CD4-positive, CD25-positive, alpha-beta regulatory T cell (primary cell): Measurements from ENCODE around the gene MBLAC1. TPM values are rescaled to one million over a fixed set of nuclear protein-coding genes. Genes with fewer than 3 reads are reported as not detected.

Experiments used
- ATAC-seq, 2 donors: fragments of 150-1000 bp; cut with Tn5 transposase; one replicate each; pipeline ENCODE4 v1.10.0; 2021; ENCODE audit warnings: low read depth in 2 of 2, moderate number of reproducible peaks in 2 of 2, moderate library complexity in 1 of 2
- DNase-seq, 3 donors: peaks; one replicate each; pipeline versions ENCODE4 v3.0.0 to v3.0.0-alpha.2; 2012 to 2022; ENCODE audit warnings: mixed read lengths in 1 of 3
- H3K27ac ChIP-seq: one replicate; pipeline ENCODE4 v1.7.0; 2013; ENCODE audit warnings: mild to moderate bottlenecking, low read length; ENCODE audit not compliant: insufficient read depth, poor library complexity, severe bottlenecking
- H3K27me3 ChIP-seq: one replicate; pipeline ENCODE4 v1.7.0; 2013; ENCODE audit warnings: low read length; ENCODE audit not compliant: control insufficient read depth, insufficient read depth
- H3K36me3 ChIP-seq: one replicate; pipeline ENCODE4 v1.7.0; 2013; ENCODE audit warnings: mild to moderate bottlenecking, low read length, moderate library complexity; ENCODE audit not compliant: control insufficient read depth, insufficient read depth
- H3K4me1 ChIP-seq: 2 replicates; pipeline ENCODE4 v1.7.0; 2013; ENCODE audit warnings: mild to moderate bottlenecking, low read length; ENCODE audit not compliant: insufficient read depth, control insufficient read depth, poor library complexity, severe bottlenecking
- H3K4me3 ChIP-seq: one replicate; pipeline ENCODE4 v1.7.0; 2013; ENCODE audit warnings: low read depth, mild to moderate bottlenecking, low read length, moderate library complexity
- H3K9me3 ChIP-seq, 2 experiments: 1 replicate in 1 of 2; 2 replicates in 1 of 2; pipeline ENCODE4 v1.7.0; 2013; ENCODE audit warnings: low read length in 2 of 2, mild to moderate bottlenecking in 1 of 2, moderate library complexity in 1 of 2; ENCODE audit not compliant: control insufficient read depth in 2 of 2
- H3K27ac Mint-ChIP-seq, 3 donors: one replicate each; pipeline ENCODE4 v1.8.0; 2020 to 2022; ENCODE audit warnings: mild to moderate bottlenecking in 3 of 3, mixed read lengths in 3 of 3, moderate library complexity in 2 of 3
- H3K27me3 Mint-ChIP-seq: one replicate; pipeline ENCODE4 v1.8.0; 2022; ENCODE audit warnings: mild to moderate bottlenecking, mixed read lengths
- H3K36me3 Mint-ChIP-seq: one replicate; pipeline ENCODE4 v1.8.0; 2020; ENCODE audit warnings: mixed read lengths
- H3K4me1 Mint-ChIP-seq, 4 donors: one replicate each; pipeline ENCODE4 v1.8.0; 2020 to 2022; ENCODE audit warnings: mixed read lengths in 4 of 4, mild to moderate bottlenecking in 1 of 4
- H3K4me3 Mint-ChIP-seq, 4 donors: one replicate each; pipeline ENCODE4 v1.8.0; 2020 to 2022; ENCODE audit warnings: mild to moderate bottlenecking in 4 of 4, mixed read lengths in 4 of 4, moderate library complexity in 3 of 4
- H3K9me3 Mint-ChIP-seq, 7 donors: one replicate each; pipeline ENCODE4 v1.8.0; 2020 to 2022; ENCODE audit warnings: mixed read lengths in 7 of 7, mild to moderate bottlenecking in 3 of 7, moderate library complexity in 2 of 7
- polyA plus RNA-seq, 4 donors: library from polyadenylated mRNA; unstranded; fragments of 300-500 nt; fragmentation: Illumina TruSeq; gene quantifications; one replicate each; pipeline ENCODE4 v1.2.3, GENCODE V29; 2021
- total RNA-seq: library from RNA; stranded (reverse); gene quantifications from one replicate; pipeline ENCODE4 v1.2.3, GENCODE V29; 2022

Gene MBLAC1
- total and polyA plus RNA-seq, 5 donors from 2014 or later = 1.6 to 4.0 (median 2.3) TPM

DNA sequence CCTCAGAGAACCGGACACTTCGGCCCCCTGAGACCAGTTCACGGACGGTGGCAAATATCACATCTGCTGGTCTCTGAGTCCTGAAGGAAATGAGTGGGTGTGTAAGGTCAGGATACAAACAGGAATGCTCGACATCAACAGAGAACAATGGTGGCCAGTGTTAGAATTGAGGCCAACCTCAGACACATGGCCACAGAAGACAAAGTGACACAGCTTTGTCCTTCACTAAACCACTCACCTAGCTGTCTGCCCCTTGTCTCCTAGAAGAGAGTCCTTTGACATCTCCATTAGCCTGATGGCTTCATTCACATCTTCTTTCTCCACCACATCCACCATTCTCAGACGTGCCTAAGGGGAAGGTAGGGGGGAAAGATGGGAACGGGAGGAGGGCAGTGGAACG, 33.7 kb upstream of the MBLAC1 start:
- Mint-ChIP-seq H3K27ac (no peak overlapping the region), H3K9me3 (no peaks in the 10 kb centered on the region), H3K27me3 (peaks cover 5% of the 10 kb centered on the region), H3K36me3 (peaks cover 63% of the 10 kb centered on the region), H3K4me3 (peak overlapping the region in 1 of 4 donors; percentile 66), H3K4me1 (peaks cover 0 to 49% (median 14%) of the 10 kb centered on the region in 4 donors)
- no peak overlapping the region for H3K27ac ChIP-seq
- DNase-seq (no peak), ATAC-seq (no peak)
- peaks cover 72% of the 10 kb centered on the region for H3K36me3 ChIP-seq
- H3K9me3 ChIP-seq = no peaks in the 10 kb centered on the region
- H3K4me3 ChIP-seq = no peak overlapping the region
- H3K27me3 ChIP-seq = no peaks in the 10 kb centered on the region
- H3K4me1 ChIP-seq = peaks cover 15% of the 10 kb centered on the region

DNA sequence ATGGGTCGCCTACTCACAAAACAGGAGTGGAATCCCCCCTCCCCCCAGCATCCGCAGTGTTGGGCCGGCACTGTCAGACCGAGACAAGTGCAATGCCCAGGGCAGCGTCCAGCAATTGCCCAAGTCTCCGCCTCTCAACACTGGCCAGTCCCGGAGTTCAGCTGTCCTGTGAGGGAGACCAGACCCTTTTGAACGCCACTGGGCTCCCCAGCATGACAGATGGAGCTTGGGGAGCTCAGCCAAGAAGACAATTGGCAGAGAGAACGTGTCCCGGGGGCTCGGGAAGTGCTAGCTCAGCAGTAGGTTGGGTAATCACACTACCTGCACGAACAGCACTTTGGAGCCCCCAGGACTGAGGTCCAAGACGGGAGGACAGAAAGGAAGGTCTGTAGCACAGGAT, 33.3 kb upstream of the MBLAC1 start:
- no peaks in the 10 kb centered on the region for H3K9me3 Mint-ChIP-seq
- ATAC-seq = no peak
- peak overlapping the region in 2 of 4 donors; percentile 27 to 66 for H3K4me3 Mint-ChIP-seq
- H3K4me1 Mint-ChIP-seq = peaks cover 0 to 49% (median 15%) of the 10 kb centered on the region in 4 donors
- peaks cover 68% of the 10 kb centered on the region for H3K36me3 Mint-ChIP-seq
- peaks cover 5% of the 10 kb centered on the region for H3K27me3 Mint-ChIP-seq
- no peak overlapping the region for H3K27ac Mint-ChIP-seq
- Histone ChIP-seq H3K4me1 (peaks cover 10% of the 10 kb centered on the region), H3K36me3 (peaks cover 76% of the 10 kb centered on the region), H3K27ac (no peak overlapping the region), H3K27me3 (no peaks in the 10 kb centered on the region), H3K4me3 (no peak overlapping the region), H3K9me3 (no peaks in the 10 kb centered on the region)
- DNase-seq = no peak

DNA sequence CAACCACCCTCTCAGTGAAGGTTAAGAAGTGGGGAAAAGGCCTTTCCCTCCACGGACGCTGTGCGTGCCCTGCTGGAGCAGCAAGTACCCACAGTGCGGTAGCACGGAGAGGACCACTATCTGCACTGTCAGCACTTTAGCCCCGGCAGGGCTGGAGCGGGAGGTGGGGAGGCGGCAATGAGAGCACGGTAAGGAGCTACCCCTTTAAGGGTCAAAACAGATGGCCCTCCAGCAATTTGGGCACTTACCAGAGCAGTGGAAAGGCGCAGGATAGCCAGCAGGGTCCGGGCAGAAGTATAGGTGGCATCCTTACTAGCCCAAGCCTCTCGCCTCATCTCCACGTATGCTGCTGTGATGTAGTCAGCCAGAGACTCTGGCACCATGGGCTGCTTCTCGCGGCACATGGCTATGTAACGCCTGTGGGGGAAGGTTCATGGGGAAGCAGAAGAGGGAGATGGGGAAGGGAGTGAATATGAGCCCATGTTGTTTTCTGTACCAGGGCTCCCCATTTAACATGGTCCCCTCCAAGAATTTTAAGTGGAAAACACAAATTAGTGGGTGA, 32.8 kb upstream of the MBLAC1 start:
- Histone ChIP-seq H3K27ac (no peak overlapping the region), H3K4me3 (no peak overlapping the region), H3K36me3 (peaks cover 81% of the 10 kb centered on the region), H3K9me3 (no peaks in the 10 kb centered on the region), H3K27me3 (no peaks in the 10 kb centered on the region), H3K4me1 (peaks cover 9% of the 10 kb centered on the region)
- no peak for DNase-seq
- H3K4me3 Mint-ChIP-seq = peak overlapping the region in 1 of 4 donors; percentile 66
- no peak overlapping the region for H3K27ac Mint-ChIP-seq
- ATAC-seq = no peak
- H3K9me3 Mint-ChIP-seq = no peaks in the 10 kb centered on the region
- H3K27me3 Mint-ChIP-seq = peaks cover 5% of the 10 kb centered on the region
- H3K4me1 Mint-ChIP-seq = peaks cover 0 to 54% (median 18%) of the 10 kb centered on the region in 4 donors
- peaks cover 73% of the 10 kb centered on the region for H3K36me3 Mint-ChIP-seq

DNA sequence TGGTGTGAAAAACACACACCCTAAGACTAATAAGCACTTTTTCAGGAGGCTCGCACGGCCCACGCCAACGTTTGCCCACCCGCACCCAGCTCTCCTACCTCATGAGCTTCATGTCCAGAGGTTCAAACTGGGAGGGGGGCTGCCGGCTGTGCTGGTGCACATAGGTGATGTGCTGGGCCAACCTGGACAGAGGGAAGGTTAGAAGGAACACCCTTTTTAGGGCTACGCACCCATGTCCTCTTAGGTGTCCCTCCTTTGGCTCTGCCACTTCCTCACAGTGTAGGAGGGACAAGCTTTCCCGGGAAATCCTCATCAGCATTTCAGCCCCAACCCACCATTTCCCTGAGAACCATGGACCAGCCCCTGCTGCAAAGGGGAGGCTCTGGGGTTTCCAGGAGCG, 31.5 kb upstream of the MBLAC1 start:
- Mint-ChIP-seq H3K27me3 (peaks cover 4% of the 10 kb centered on the region), H3K9me3 (no peaks in the 10 kb centered on the region), H3K36me3 (peaks cover 72% of the 10 kb centered on the region), H3K4me1 (peaks cover 0 to 56% (median 21%) of the 10 kb centered on the region in 4 donors), H3K27ac (peak overlapping the region in 1 of 3 donors; percentile 48), H3K4me3 (no peak overlapping the region)
- ATAC-seq (no peak), DNase-seq (no peak)
- Histone ChIP-seq H3K9me3 (no peaks in the 10 kb centered on the region), H3K27me3 (no peaks in the 10 kb centered on the region), H3K4me1 (peaks cover 15% of the 10 kb centered on the region), H3K27ac (no peak overlapping the region), H3K4me3 (no peak overlapping the region), H3K36me3 (peaks cover 84% of the 10 kb centered on the region)

DNA sequence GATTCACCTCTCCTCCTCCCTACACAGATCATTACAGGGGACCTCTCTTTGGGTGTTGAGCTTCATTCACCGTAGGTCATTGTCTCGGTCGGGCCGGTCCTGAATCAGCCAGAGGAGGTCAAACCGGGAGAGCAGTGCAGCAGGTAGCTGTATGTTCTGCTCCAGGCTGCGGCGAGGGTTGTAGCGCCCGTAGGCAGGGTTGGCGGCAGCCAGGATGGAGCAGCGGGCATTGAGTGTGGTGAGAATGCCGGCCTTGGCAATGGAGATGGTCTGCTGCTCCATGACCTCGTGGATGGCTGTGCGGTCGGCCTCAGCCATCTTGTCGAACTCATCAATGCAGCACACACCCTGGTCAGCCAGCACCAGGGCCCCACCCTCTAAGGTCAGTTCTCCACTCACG, 31.1 kb upstream of the MBLAC1 start:
- Mint-ChIP-seq H3K4me1 (peaks cover 0 to 54% (median 22%) of the 10 kb centered on the region in 4 donors), H3K36me3 (peaks cover 68% of the 10 kb centered on the region), H3K27ac (no peak overlapping the region)

DNA sequence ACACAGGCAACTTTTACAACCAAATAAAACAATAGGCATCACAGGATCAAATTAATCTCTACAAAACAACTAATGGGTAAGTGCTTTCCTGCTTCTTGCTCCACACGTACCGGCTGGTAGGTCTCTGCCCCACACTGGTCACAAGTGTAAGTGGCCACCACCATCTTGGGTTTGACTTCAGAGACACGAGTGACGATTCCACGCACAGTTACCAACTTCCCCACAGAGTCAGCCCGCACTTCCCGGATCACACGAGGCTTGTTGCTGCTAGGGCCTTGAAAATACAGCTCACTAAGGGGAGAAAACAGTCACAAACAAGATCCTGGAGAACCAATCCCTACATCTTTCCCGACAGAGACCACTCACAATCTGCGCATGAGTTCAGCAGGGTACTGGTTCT, 27.9 kb upstream of the MBLAC1 start:
- Mint-ChIP-seq H3K36me3 (peaks cover 40% of the 10 kb centered on the region), H3K27ac (peak overlapping the region; percentile 93 to 97 (median 94)), H3K9me3 (peaks cover 0 to 2% (median 0%) of the 10 kb centered on the region in 7 donors), H3K27me3 (peaks cover 15% of the 10 kb centered on the region), H3K4me1 (peaks cover 0 to 55% (median 26%) of the 10 kb centered on the region in 4 donors), H3K4me3 (peak overlapping the region; percentile 73 to 99 (median 95))
- Histone ChIP-seq H3K4me3 (no peak overlapping the region), H3K36me3 (peaks cover 52% of the 10 kb centered on the region), H3K27me3 (no peaks in the 10 kb centered on the region), H3K9me3 (no peaks in the 10 kb centered on the region), H3K27ac (no peak overlapping the region), H3K4me1 (peaks cover 29% of the 10 kb centered on the region)
- no peak for ATAC-seq
- DNase-seq = no peak

More for the DNA sequence above, 31.1 kb upstream of the MBLAC1 start:
- peaks cover 84% of the 10 kb centered on the region for H3K36me3 ChIP-seq
- ATAC-seq (no peak), DNase-seq (no peak)
- no peak overlapping the region for H3K27ac ChIP-seq
- H3K9me3 ChIP-seq = no peaks in the 10 kb centered on the region
- H3K4me3 ChIP-seq = no peak overlapping the region
- H3K27me3 ChIP-seq = no peaks in the 10 kb centered on the region
- peaks cover 8% of the 10 kb centered on the region for H3K27me3 Mint-ChIP-seq
- peak overlapping the region in 1 of 4 donors; percentile 61 for H3K4me3 Mint-ChIP-seq
- no peaks in the 10 kb centered on the region for H3K9me3 Mint-ChIP-seq
- H3K4me1 ChIP-seq = peaks cover 17% of the 10 kb centered on the region

DNA sequence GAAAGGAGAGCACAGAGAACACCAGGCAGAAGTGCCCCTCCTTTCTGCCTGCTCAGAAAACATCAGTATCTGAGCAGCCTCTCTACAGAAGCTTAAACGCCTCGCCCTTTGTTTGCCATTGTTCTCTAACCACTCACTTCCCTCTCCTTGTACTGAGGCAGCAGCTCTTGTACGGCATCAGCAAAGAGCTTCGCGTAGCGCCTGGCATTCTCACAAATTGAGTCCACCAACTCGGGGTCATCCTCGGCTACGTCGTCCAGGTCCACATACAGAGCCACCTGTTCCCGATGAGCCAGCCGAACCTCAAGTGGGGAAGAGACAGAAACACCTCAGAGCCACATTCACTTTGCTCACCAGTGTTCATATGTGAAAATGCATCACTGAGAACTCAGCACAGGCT, 27.3 kb upstream of the MBLAC1 start:
- Mint-ChIP-seq H3K9me3 (peaks cover 0 to 2% (median 0%) of the 10 kb centered on the region in 7 donors), H3K36me3 (peaks cover 39% of the 10 kb centered on the region), H3K4me1 (peaks cover 0 to 54% (median 26%) of the 10 kb centered on the region in 4 donors), H3K27me3 (peaks cover 15% of the 10 kb centered on the region), H3K4me3 (peak overlapping the region; percentile 95 to 99 (median 96)), H3K27ac (peak overlapping the region; percentile 93 to 97 (median 94))
- ATAC-seq = no peak
- Histone ChIP-seq H3K9me3 (no peaks in the 10 kb centered on the region), H3K27ac (peak overlapping the region; percentile 95), H3K4me1 (peaks cover 29% of the 10 kb centered on the region), H3K27me3 (no peaks in the 10 kb centered on the region), H3K36me3 (peaks cover 46% of the 10 kb centered on the region), H3K4me3 (peak overlapping the region; percentile 92)
- no peak for DNase-seq
